K562 (cell line): ENCODE results near the gene CWF19L1.

Experiments
- ATF2 ChIP-seq: sonication (generic); formaldehyde crosslinking; IDR thresholded peaks from 2 replicates; pipeline ENCODE4 v1.8.1; 2022; ENCODE audit warnings: missing genetic modification reagents
- FOXO4 ChIP-seq: fragments of 450-650 bp; formaldehyde crosslinking; IDR thresholded peaks from 2 replicates; pipeline ENCODE4 v1.4.0; 2020; ENCODE audit warnings: mild to moderate bottlenecking, moderate library complexity
- KDM4B ChIP-seq, 2 experiments: fragments of 450-650 bp in 1 of 2; sonication (generic) in 1 of 2; IDR thresholded peaks; 2 replicates each; pipeline ENCODE4 v1.6.1; 2016 to 2017; ENCODE audit warnings: borderline replicate concordance in 2 of 2, antibody characterized with exemption in 1 of 2, low read depth in 1 of 2, mild to moderate bottlenecking in 1 of 2
- NCOA2 ChIP-seq, 2 experiments: fragments of 450-650 bp; IDR thresholded peaks; 2 replicates each; pipeline ENCODE4 v1.6.1; 2018; ENCODE audit warnings: mild to moderate bottlenecking in 2 of 2, moderate library complexity in 1 of 2; ENCODE audit not compliant: partially characterized antibody in 2 of 2
- ZBTB26 ChIP-seq: fragments of 450-650 bp; formaldehyde crosslinking; IDR thresholded peaks from 2 replicates; pipeline ENCODE4 v1.4.0; 2022; ENCODE audit warnings: missing genetic modification characterization
- TF ChIP-seq, protein P1 (sequence below), 3 experiments: IDR thresholded peaks in 2 of 3; conservative IDR thresholded peaks in 1 of 3; 2 replicates each; pipeline ENCODE4 v1.5.1; 2011 to 2012; ENCODE audit warnings: low read length in 3 of 3, mild to moderate bottlenecking in 3 of 3, control low read depth in 2 of 3, improper control_type of control experiment in 1 of 3, inconsistent platforms in 1 of 3, low read depth in 1 of 3, mixed read lengths in 1 of 3, moderate library complexity in 1 of 3; ENCODE audit not compliant: insufficient read depth in 2 of 3

DNA sequence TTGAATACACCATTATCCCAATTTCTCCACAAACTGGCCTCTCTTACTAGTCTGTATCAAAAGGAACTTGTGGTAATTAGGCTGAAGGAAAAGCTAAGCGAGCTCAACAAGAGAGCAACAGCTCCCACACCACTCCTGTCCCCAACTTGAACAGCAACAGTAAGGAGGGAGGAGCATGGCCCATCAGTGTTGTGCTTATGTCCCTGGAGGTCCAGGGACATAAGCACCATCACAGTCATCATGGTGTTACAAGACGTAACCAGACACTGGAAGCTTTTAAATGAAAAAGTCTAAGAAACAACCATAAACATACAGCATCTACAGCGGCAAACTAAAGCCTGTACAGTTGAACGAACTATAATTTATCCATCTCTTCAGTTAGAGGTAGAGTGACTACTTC is 82.6 kb downstream of the CWF19L1 start:
- TF ChIP-seq FOXO4 (CRISPR knock-in tag) (no peak), KDM4B (IDR thresholded peaks at IDR 0.05; ENCODE audit: borderline replicate concordance in 2 of 2, low read depth in 1 of 2) (no peak), ATF2 (CRISPR knock-in tag) (no peak), NCOA2 (IDR thresholded peaks at IDR 0.05; ENCODE audit: partially characterized antibody in 2 of 2) (no peak), ZBTB26 (CRISPR knock-in tag) (no peak)
- TF ChIP-seq, protein P1, sequence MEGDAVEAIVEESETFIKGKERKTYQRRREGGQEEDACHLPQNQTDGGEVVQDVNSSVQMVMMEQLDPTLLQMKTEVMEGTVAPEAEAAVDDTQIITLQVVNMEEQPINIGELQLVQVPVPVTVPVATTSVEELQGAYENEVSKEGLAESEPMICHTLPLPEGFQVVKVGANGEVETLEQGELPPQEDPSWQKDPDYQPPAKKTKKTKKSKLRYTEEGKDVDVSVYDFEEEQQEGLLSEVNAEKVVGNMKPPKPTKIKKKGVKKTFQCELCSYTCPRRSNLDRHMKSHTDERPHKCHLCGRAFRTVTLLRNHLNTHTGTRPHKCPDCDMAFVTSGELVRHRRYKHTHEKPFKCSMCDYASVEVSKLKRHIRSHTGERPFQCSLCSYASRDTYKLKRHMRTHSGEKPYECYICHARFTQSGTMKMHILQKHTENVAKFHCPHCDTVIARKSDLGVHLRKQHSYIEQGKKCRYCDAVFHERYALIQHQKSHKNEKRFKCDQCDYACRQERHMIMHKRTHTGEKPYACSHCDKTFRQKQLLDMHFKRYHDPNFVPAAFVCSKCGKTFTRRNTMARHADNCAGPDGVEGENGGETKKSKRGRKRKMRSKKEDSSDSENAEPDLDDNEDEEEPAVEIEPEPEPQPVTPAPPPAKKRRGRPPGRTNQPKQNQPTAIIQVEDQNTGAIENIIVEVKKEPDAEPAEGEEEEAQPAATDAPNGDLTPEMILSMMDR (IDR thresholded peaks at IDR 0.05 in 2 of 3, conservative IDR thresholded peaks at IDR 0.05 in 1 of 3; ENCODE audit: insufficient read depth in 2 of 3, low read depth in 1 of 3, low read length in 3 of 3) = no peak
